MCF 10A (cell line): ENCODE measurements around the gene EIF4E2. TPM values are rescaled to one million over a fixed set of nuclear protein-coding genes. Genes with fewer than 3 reads are reported as not detected.

Experiments used
- BruUV-seq: library from RNA; stranded (reverse); fragments of 400-500 nt; replicated peaks from 2 replicates; lab custom pipeline; 2021; lab: Mats Ljungman, UMichigan
- CTCF ChIA-PET: fragments of 300-600 bp; sonication (Branson Sonifier 250); formaldehyde crosslinking; extraction: SDS; loops from one replicate; lab custom pipeline; 2021; ENCODE audit warnings: antibody characterized with exemption, inconsistent platforms; lab: Yijun Ruan, JAX
- POLR2A ChIA-PET: fragments of 300-600, 350-650 bp; sonication (Branson Sonifier 250); formaldehyde crosslinking; extraction: SDS; loops from one replicate; lab custom pipeline; 2020; ENCODE audit warnings: antibody characterized with exemption, inconsistent platforms; lab: Yijun Ruan, JAX
- DNase-seq: peaks from one replicate; pipeline ENCODE4 v3.0.0-alpha.2; 2018; ENCODE audit not compliant: unreplicated experiment
- H3K27ac Mint-ChIP-seq: one replicate; pipeline ENCODE4 v1.8.0; 2022; ENCODE audit warnings: mild to moderate bottlenecking, low read depth, mixed read lengths; ENCODE audit not compliant: unreplicated experiment
- H3K27me3 Mint-ChIP-seq: one replicate; pipeline ENCODE4 v1.8.0; 2022; ENCODE audit warnings: mixed read lengths; ENCODE audit not compliant: insufficient read depth, unreplicated experiment
- H3K36me3 Mint-ChIP-seq: one replicate; pipeline ENCODE4 v1.8.0; 2022; ENCODE audit warnings: mild to moderate bottlenecking, moderate library complexity, mixed read lengths; ENCODE audit not compliant: insufficient read depth, unreplicated experiment
- H3K4me1 Mint-ChIP-seq: one replicate; pipeline ENCODE4 v1.8.0; 2022; ENCODE audit warnings: mixed read lengths; ENCODE audit not compliant: insufficient read depth, unreplicated experiment
- H3K4me3 Mint-ChIP-seq: one replicate; pipeline ENCODE4 v1.8.0; 2022; ENCODE audit warnings: mild to moderate bottlenecking, moderate library complexity, mixed read lengths; ENCODE audit not compliant: unreplicated experiment
- H3K9me3 Mint-ChIP-seq: one replicate; pipeline ENCODE4 v1.8.0; 2022; ENCODE audit warnings: mixed read lengths; ENCODE audit not compliant: unreplicated experiment
- intact Hi-C: fragments of 100-400 bp; cut with micrococcal nuclease; formaldehyde crosslinking; loops from 2 replicates; pipeline ENCODE4 v1.14.1; 2022
- total RNA-seq: library from RNA; stranded (reverse); gene quantifications from 2 replicates; pipeline ENCODE4 v1.2.3, GENCODE V29; 2022
- TF ChIP-seq, protein P1 (sequence below): fragments of 200-600 bp; IDR thresholded peaks from one replicate; pipeline ENCODE4 v1.8.0; 2022; ENCODE audit warnings: antibody characterized with exemption, mild to moderate bottlenecking; ENCODE audit not compliant: unreplicated experiment

Gene EIF4E2
- total RNA-seq, 1 experiment from 2014 or later, result 52.8 TPM

DNA sequence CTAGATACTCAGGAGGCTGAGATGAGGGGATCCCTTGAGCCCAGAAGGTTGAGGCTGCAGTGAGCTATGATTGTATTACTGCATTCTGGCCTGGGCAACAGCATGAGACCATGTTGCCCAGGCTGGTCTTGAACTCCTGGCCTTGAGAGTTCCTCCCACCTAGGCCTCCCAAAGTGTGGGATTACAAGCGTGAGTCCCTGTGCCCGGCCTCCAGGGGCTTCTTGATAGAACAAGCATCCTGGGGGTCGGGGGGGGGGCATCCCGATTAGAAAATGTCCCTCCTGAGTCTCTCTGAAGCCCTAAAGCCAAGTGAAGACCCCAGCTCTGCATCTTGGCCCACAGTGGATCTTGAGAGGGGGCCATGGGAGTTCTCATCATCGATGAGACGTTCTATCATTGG is 60.6 kb downstream of the EIF4E2 start:
- POLR2A ChIA-PET, result interaction anchor here (0.6 to 1.4 kb wide), 2 partner anchors 350 to 641 kb away, joined by 3 read pairs; no protein-coding TSS in a partner anchor

DNA sequence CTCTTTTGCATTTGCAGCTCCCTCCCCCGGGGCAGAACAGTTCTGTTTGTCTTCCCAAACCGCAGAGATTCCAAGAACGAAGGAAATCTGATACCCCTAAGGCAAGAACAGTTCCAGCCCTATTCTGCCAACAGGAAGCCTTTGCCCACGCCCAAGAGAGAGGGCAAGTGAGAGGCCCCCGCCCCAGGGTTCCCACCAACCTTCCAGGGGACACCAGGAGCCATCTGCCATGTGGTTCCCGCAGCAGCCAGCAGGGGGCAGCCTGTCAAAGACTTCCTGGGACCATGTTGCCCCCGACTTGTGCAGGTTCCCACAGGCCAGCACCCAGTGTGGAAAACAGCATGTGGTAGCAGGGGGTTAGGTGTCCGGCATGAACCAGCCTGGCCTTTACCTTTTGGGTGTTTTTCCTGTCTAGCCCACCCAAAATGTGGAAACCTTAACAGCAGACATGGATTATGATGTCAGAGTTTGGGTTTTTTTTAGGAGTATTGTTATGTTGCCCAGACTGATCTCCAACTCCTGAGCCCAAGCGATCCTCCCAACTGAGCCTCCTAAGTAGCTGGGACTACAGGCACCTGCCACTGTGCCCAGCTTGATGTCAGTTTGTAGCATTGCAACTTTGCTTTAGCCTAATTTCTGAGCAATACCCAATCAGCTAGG is 61.2 kb downstream of the EIF4E2 start:
- H3K27ac Mint-ChIP-seq, result no peak overlapping the region
- peak; percentile 96 for DNase-seq
- no TSS peak for BruUV-seq
- peaks cover 5% of the 10 kb centered on the region for H3K36me3 Mint-ChIP-seq
- no peak overlapping the region for H3K4me3 Mint-ChIP-seq
- peaks cover 9% of the 10 kb centered on the region for H3K4me1 Mint-ChIP-seq
- H3K27me3 Mint-ChIP-seq, result no peaks in the 10 kb centered on the region
- ChIA-PET POLR2A (interaction anchor here (0.6 to 0.7 kb wide), 2 partner anchors 216 to 351 kb away, joined by 3 read pairs; no protein-coding TSS in a partner anchor), CTCF (interaction anchor here (0.5 to 2.4 kb wide), 16 partner anchors 8 to 639 kb away, joined by 3 to 22 read pairs (median 4); no protein-coding TSS in a partner anchor)
- TF ChIP-seq, protein P1, sequence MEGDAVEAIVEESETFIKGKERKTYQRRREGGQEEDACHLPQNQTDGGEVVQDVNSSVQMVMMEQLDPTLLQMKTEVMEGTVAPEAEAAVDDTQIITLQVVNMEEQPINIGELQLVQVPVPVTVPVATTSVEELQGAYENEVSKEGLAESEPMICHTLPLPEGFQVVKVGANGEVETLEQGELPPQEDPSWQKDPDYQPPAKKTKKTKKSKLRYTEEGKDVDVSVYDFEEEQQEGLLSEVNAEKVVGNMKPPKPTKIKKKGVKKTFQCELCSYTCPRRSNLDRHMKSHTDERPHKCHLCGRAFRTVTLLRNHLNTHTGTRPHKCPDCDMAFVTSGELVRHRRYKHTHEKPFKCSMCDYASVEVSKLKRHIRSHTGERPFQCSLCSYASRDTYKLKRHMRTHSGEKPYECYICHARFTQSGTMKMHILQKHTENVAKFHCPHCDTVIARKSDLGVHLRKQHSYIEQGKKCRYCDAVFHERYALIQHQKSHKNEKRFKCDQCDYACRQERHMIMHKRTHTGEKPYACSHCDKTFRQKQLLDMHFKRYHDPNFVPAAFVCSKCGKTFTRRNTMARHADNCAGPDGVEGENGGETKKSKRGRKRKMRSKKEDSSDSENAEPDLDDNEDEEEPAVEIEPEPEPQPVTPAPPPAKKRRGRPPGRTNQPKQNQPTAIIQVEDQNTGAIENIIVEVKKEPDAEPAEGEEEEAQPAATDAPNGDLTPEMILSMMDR, result peak; percentile 82
- intact Hi-C loops, result no loop called here
- H3K9me3 Mint-ChIP-seq, result no peaks in the 10 kb centered on the region

More for the DNA sequence above, 60.6 kb downstream of the EIF4E2 start:
- Mint-ChIP-seq H3K36me3 (peaks cover 5% of the 10 kb centered on the region), H3K4me1 (peaks cover 9% of the 10 kb centered on the region), H3K4me3 (no peak overlapping the region), H3K9me3 (no peaks in the 10 kb centered on the region), H3K27ac (no peak overlapping the region), H3K27me3 (no peaks in the 10 kb centered on the region)
- TF ChIP-seq, protein P1, result no peak
- no peak for DNase-seq
- intact Hi-C loops, result no loop called here
- CTCF ChIA-PET, result interaction anchor here (0.5 to 2.4 kb wide), 13 partner anchors 8 to 639 kb away, joined by 3 to 22 read pairs (median 4); partner anchors contain the start of gene GIGYF2
- BruUV-seq, result no TSS peak

DNA sequence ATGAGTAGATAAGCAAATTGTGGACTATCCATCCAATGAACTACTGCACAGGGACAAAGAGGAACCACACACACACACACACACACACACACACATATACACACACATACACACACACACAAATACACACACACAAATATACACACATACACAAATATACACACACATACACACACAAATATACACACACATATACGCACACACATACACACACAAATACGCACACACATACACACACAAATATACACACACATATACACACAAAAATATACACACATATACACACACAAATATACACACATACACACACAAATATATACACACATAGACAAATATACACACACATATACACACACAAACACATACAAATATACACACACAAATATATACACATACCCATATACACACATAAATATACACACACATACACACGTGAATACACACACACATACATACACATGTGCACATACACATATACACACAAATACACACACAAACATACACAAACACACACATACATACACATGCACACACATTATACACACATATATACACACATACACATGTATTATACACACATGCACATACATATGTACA is 63.1 kb downstream of the EIF4E2 start:
- Mint-ChIP-seq H3K4me3 (no peak overlapping the region), H3K36me3 (peaks cover 5% of the 10 kb centered on the region), H3K9me3 (no peaks in the 10 kb centered on the region), H3K4me1 (peaks cover 9% of the 10 kb centered on the region), H3K27me3 (no peaks in the 10 kb centered on the region), H3K27ac (no peak overlapping the region)
- TF ChIP-seq, protein P1, result no peak
- ChIA-PET CTCF (interaction anchor here (0.6 kb wide), 2 partner anchors 23 to 50 kb away, joined by 3 read pairs; no protein-coding TSS in a partner anchor), POLR2A (no interaction called here)
- intact Hi-C loops, result no loop called here
- no TSS peak for BruUV-seq
- no peak for DNase-seq

DNA sequence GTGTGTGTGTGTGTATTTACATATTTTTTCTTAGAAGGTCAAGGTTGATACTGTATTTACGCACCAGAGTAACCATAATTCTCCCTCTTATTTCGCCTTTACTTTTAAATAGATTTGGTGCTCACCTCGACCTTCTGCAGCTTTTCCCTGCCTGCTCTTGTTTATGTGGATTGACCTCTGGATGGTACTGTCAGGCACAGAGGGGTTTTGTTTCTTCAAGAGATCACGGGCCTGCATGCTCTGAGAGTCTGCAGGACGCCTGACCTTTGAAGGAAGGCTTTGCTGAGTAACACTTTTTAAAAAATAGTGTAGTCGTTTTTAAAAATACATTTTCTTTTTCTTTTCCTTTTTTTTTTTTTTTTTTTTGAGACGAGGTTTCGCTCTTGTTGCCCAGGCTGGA is 64.8 kb downstream of the EIF4E2 start:
- H3K9me3 Mint-ChIP-seq, result no peaks in the 10 kb centered on the region
- no peak overlapping the region for H3K4me3 Mint-ChIP-seq
- CTCF ChIA-PET, result no interaction called here
- H3K4me1 Mint-ChIP-seq, result peaks cover 9% of the 10 kb centered on the region
- no peak overlapping the region for H3K27ac Mint-ChIP-seq
- no TSS peak for BruUV-seq
- no peaks in the 10 kb centered on the region for H3K27me3 Mint-ChIP-seq
- peaks cover 5% of the 10 kb centered on the region for H3K36me3 Mint-ChIP-seq
- no peak for DNase-seq
- TF ChIP-seq, protein P1, result no peak
- POLR2A ChIA-PET, result no interaction called here
- intact Hi-C loops, result no loop called here
